HL-60 (cell line): Measurements from ENCODE around the gene LIMK1.

Source experiments
- POLR2AphosphoS5 ChIP-seq: IDR thresholded peaks from 2 replicates; pipeline ENCODE4 v1.6.1; 2012; ENCODE audit warnings: low read depth
- SPI1 ChIP-seq: IDR thresholded peaks from 2 replicates; pipeline ENCODE4 v1.6.1; 2012; ENCODE audit warnings: low read depth, mild to moderate bottlenecking, borderline replicate concordance
- TF ChIP-seq, protein P1 (sequence below): IDR thresholded peaks from one replicate; pipeline ENCODE4 v1.5.1; 2011; ENCODE audit warnings: low read length, control low read depth, inconsistent platforms; ENCODE audit not compliant: insufficient read depth

- TF ChIP-seq, protein P1, sequence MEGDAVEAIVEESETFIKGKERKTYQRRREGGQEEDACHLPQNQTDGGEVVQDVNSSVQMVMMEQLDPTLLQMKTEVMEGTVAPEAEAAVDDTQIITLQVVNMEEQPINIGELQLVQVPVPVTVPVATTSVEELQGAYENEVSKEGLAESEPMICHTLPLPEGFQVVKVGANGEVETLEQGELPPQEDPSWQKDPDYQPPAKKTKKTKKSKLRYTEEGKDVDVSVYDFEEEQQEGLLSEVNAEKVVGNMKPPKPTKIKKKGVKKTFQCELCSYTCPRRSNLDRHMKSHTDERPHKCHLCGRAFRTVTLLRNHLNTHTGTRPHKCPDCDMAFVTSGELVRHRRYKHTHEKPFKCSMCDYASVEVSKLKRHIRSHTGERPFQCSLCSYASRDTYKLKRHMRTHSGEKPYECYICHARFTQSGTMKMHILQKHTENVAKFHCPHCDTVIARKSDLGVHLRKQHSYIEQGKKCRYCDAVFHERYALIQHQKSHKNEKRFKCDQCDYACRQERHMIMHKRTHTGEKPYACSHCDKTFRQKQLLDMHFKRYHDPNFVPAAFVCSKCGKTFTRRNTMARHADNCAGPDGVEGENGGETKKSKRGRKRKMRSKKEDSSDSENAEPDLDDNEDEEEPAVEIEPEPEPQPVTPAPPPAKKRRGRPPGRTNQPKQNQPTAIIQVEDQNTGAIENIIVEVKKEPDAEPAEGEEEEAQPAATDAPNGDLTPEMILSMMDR, result no peak
- TF ChIP-seq POLR2AphosphoS5, result no peak
- no peak for TF ChIP-seq SPI1
Observed at GRCh38 chr7:74099031-74099430, 15.4 kb downstream of the LIMK1 start.
